H1 (cell line): ENCODE measurements around the gene NFIA. TPM values are rescaled to one million over a fixed set of nuclear protein-coding genes. Genes with fewer than 3 reads are reported as not detected.
A peak's percentile ranks its signal among the peaks of the same experiment; 100 is the strongest.

ENCODE experiments used
- CTCF ChIA-PET: fragments of 300-600 bp; sonication (Branson Sonifier 250); formaldehyde crosslinking; loops from one replicate; lab custom pipeline; 2021; ENCODE audit not compliant: partially characterized antibody; lab: Charles Lee
- POLR2A ChIA-PET: fragments of 300-600 bp; sonication (Branson Sonifier 250); formaldehyde crosslinking; loops from one replicate; lab custom pipeline; 2021; ENCODE audit warnings: inconsistent platforms; ENCODE audit not compliant: partially characterized antibody; lab: Charles Lee
- DNase-seq, 2 experiments: peaks; one replicate each; pipeline versions ENCODE4 v3.0.0 to v3.0.0-alpha.2; 2010 to 2022; ENCODE audit warnings: low spot score in 2 of 2, low read depth in 1 of 2, mixed read lengths in 1 of 2
- FAIRE-seq: peaks from 2 replicates; lab custom pipeline; 2011; peaks lifted over from hg19 to GRCh38; lab: Jason Lieb, UNC
- H2AFZ ChIP-seq: 2 replicates; pipeline ENCODE4 v1.8.1; 2012; ENCODE audit warnings: low read length, inconsistent platforms
- H2AK5ac ChIP-seq: 2 replicates; pipeline ENCODE4 v1.6.1; 2013; ENCODE audit warnings: low read depth, low read length
- H2BK120ac ChIP-seq: replicated peaks from 2 replicates; pipeline ENCODE3; 2013; ENCODE audit warnings: low read depth, low read length, inconsistent platforms
- H2BK12ac ChIP-seq: 2 replicates; pipeline ENCODE4 v1.6.1; 2013; ENCODE audit warnings: low read depth, low read length
- H2BK15ac ChIP-seq: 2 replicates; pipeline ENCODE4 v1.6.1; 2013; ENCODE audit warnings: low read length
- H2BK20ac ChIP-seq: 2 replicates; pipeline ENCODE4 v1.6.1; 2013; ENCODE audit warnings: low read length
- H2BK5ac ChIP-seq: 2 replicates; pipeline ENCODE4 v1.6.1; 2013; ENCODE audit warnings: low read depth, low read length
- H3K14ac ChIP-seq: 2 replicates; pipeline ENCODE4 v1.6.1; 2013; ENCODE audit warnings: inconsistent platforms; ENCODE audit not compliant: insufficient read length
- H3K18ac ChIP-seq: 2 replicates; pipeline ENCODE4 v1.6.1; 2013; ENCODE audit warnings: low read length; ENCODE audit errors: extremely low read depth
- H3K23ac ChIP-seq: 2 replicates; pipeline ENCODE4 v1.6.1; 2013; ENCODE audit warnings: inconsistent platforms; ENCODE audit not compliant: insufficient read length
- H3K23me2 ChIP-seq: 2 replicates; pipeline ENCODE4 v1.6.1; 2013; ENCODE audit warnings: low read depth, low read length
- H3K27ac ChIP-seq: 2 replicates; pipeline ENCODE4 v1.6.1; 2011; ENCODE audit warnings: low read depth, low read length, inconsistent platforms
- H3K27me3 ChIP-seq, 4 experiments: replicated peaks in 1 of 4; 1 replicate in 1 of 4; 2 replicates in 3 of 4; pipeline versions ENCODE4 v1.6.1 to v1.8.1; 2011 to 2013; ENCODE audit warnings: low read length in 3 of 4, mild to moderate bottlenecking in 3 of 4, inconsistent platforms in 2 of 4, mixed read lengths in 2 of 4, moderate library complexity in 1 of 4; ENCODE audit not compliant: control insufficient read depth in 3 of 4, insufficient read depth in 3 of 4; ENCODE audit errors: extremely low read depth in 1 of 4
- H3K36me3 ChIP-seq, 4 experiments: 2 replicates each; pipeline versions ENCODE4 v1.6.1 to v1.8.1; 2011 to 2013; ENCODE audit warnings: mild to moderate bottlenecking in 4 of 4, low read length in 3 of 4, moderate library complexity in 2 of 4, control low read depth in 1 of 4, inconsistent platforms in 1 of 4; ENCODE audit not compliant: insufficient read depth in 4 of 4, control insufficient read depth in 2 of 4
- H3K4ac ChIP-seq: replicated peaks from 2 replicates; pipeline ENCODE3; 2013; ENCODE audit warnings: low read length, low read depth, mixed read lengths, inconsistent platforms; ENCODE audit not compliant: insufficient read length
- H3K4me1 ChIP-seq, 4 experiments: replicated peaks in 1 of 4; 1 replicate in 1 of 4; 2 replicates in 3 of 4; pipeline versions ENCODE4 v1.6.1 to v1.8.1; 2011 to 2013; ENCODE audit warnings: low read length in 3 of 4, inconsistent platforms in 2 of 4, mixed read lengths in 1 of 4; ENCODE audit not compliant: insufficient read depth in 4 of 4, control insufficient read depth in 3 of 4
- H3K4me2 ChIP-seq, 2 experiments: 2 replicates each; pipeline versions ENCODE4 v1.6.1 to v1.8.1; 2011 to 2013; ENCODE audit warnings: low read depth in 2 of 2, low read length in 2 of 2, control low read depth in 1 of 2, inconsistent platforms in 1 of 2, mild to moderate bottlenecking in 1 of 2; ENCODE audit not compliant: insufficient read depth in 1 of 2
- H3K4me3 ChIP-seq, 4 experiments: fragments of 200-600, 300-600 bp in 1 of 4; sonication (generic), shearing (Covaris generic), sonication (Bioruptor Twin) in 1 of 4; 2 replicates each; pipeline versions ENCODE4 v1.5.1 to v1.8.1; 2011 to 2016; ENCODE audit warnings: low read length in 4 of 4, low read depth in 3 of 4, control low read depth in 2 of 4, inconsistent platforms in 2 of 4, mild to moderate bottlenecking in 2 of 4, mixed read lengths in 1 of 4, moderate library complexity in 1 of 4; ENCODE audit not compliant: insufficient read depth in 2 of 4; ENCODE audit errors: extremely low read depth in 1 of 4
- H3K56ac ChIP-seq: replicated peaks from 2 replicates; pipeline ENCODE3; 2013; ENCODE audit warnings: low read depth, mild to moderate bottlenecking, mixed read lengths, low read length, inconsistent platforms; ENCODE audit not compliant: insufficient read length
- H3K79me1 ChIP-seq: 2 replicates; pipeline ENCODE4 v1.6.1; 2013; ENCODE audit warnings: low read depth, low read length, control low read depth
- H3K79me2 ChIP-seq, 2 experiments: 2 replicates each; pipeline versions ENCODE4 v1.6.1 to v1.8.1; 2012 to 2013; ENCODE audit warnings: low read length in 2 of 2, mild to moderate bottlenecking in 2 of 2, inconsistent platforms in 1 of 2; ENCODE audit not compliant: insufficient read depth in 2 of 2, control insufficient read depth in 1 of 2
- H3K9ac ChIP-seq, 4 experiments: replicated peaks in 1 of 4; 1 replicate in 1 of 4; 2 replicates in 3 of 4; pipeline versions ENCODE4 v1.6.1 to v1.8.1; 2011 to 2013; ENCODE audit warnings: low read depth in 3 of 4, low read length in 3 of 4, control low read depth in 2 of 4, mild to moderate bottlenecking in 2 of 4, moderate library complexity in 2 of 4, inconsistent platforms in 1 of 4; ENCODE audit errors: extremely low read depth in 1 of 4
- H3K9me3 ChIP-seq, 2 experiments: 2 replicates each; pipeline versions ENCODE4 v1.6.1 to v1.8.1; 2012 to 2013; ENCODE audit warnings: mild to moderate bottlenecking in 2 of 2, moderate library complexity in 2 of 2, control low read depth in 1 of 2, inconsistent platforms in 1 of 2, low read depth in 1 of 2, low read length in 1 of 2, mixed read lengths in 1 of 2; ENCODE audit not compliant: insufficient read depth in 2 of 2
- H4K20me1 ChIP-seq, 2 experiments: replicated peaks in 1 of 2; 2 replicates each; pipeline versions ENCODE3 to v1.8.1; 2011 to 2013; ENCODE audit warnings: inconsistent platforms in 2 of 2, low read length in 2 of 2, mild to moderate bottlenecking in 1 of 2; ENCODE audit not compliant: insufficient read depth in 2 of 2, control insufficient read depth in 1 of 2
- H4K5ac ChIP-seq: 2 replicates; pipeline ENCODE4 v1.6.1; 2013; ENCODE audit warnings: low read length, low read depth, mixed read lengths, inconsistent platforms; ENCODE audit not compliant: insufficient read length
- H4K8ac ChIP-seq: 2 replicates; pipeline ENCODE4 v1.8.0; 2013; ENCODE audit warnings: mild to moderate bottlenecking, moderate library complexity, low read length, inconsistent platforms; ENCODE audit not compliant: insufficient read depth; ENCODE audit errors: extremely low read depth
- H4K91ac ChIP-seq: replicated peaks from 2 replicates; pipeline ENCODE3; 2013; ENCODE audit warnings: low read length, mixed read lengths, inconsistent platforms; ENCODE audit not compliant: insufficient read length
- EP300 ChIP-seq, 2 experiments: IDR thresholded peaks; 1 replicate in 1 of 2; 2 replicates in 1 of 2; pipeline ENCODE4 v1.6.1; 2011 to 2012; ENCODE audit warnings: low read depth in 2 of 2, low read length in 2 of 2, mild to moderate bottlenecking in 2 of 2, borderline replicate concordance in 1 of 2, inconsistent platforms in 1 of 2, moderate library complexity in 1 of 2
- KDM1A ChIP-seq: fragments of 200-600, 300-600 bp; sonication (generic); IDR thresholded peaks from 2 replicates; pipeline ENCODE4 v1.7.1; 2016; ENCODE audit warnings: mild to moderate bottlenecking, low read length, borderline replicate concordance
- PHF8 ChIP-seq: fragments of 200-600 bp; sonication (generic); conservative IDR thresholded peaks from 2 replicates; pipeline ENCODE4 v1.7.1; 2012; ENCODE audit warnings: low read depth, mild to moderate bottlenecking, inconsistent platforms, low read length, moderate library complexity
- POLR2A ChIP-seq, 2 experiments: IDR thresholded peaks; 1 replicate in 1 of 2; 2 replicates in 1 of 2; pipeline ENCODE4 v1.6.1; 2011; ENCODE audit warnings: low read depth in 2 of 2, low read length in 2 of 2, mild to moderate bottlenecking in 2 of 2; ENCODE audit errors: control extremely low read depth in 1 of 2
- RAD21 ChIP-seq, 2 experiments: IDR thresholded peaks in 1 of 2; conservative IDR thresholded peaks in 1 of 2; 2 replicates each; pipeline ENCODE4 v1.6.1; 2011; ENCODE audit warnings: low read depth in 2 of 2, low read length in 2 of 2, improper control_type of control experiment in 1 of 2, inconsistent platforms in 1 of 2, mild to moderate bottlenecking in 1 of 2, moderate library complexity in 1 of 2
- RNF2 ChIP-seq: fragments of 200-900, 300-1000 bp; sonication (generic); IDR thresholded peaks from 2 replicates; pipeline ENCODE4 v1.7.1; 2016; ENCODE audit warnings: borderline replicate concordance, low read depth, mild to moderate bottlenecking, antibody characterized with exemption, low read length; ENCODE audit not compliant: poor library complexity, severe bottlenecking; ENCODE audit errors: missing control alignments
- WGBS, 2 experiments: shearing (Covaris generic) in 1 of 2; methylation state at CpG; one replicate each; pipeline versions ENCODE4 v1.1.6 to v1.1.7; 2013 to 2015; ENCODE audit warnings: low lambda C conversion rate in 2 of 2, mixed read lengths in 2 of 2, inconsistent platforms in 1 of 2, low coverage in 1 of 2, missing lambda C conversion rate in 1 of 2; ENCODE audit not compliant: insufficient replicate concordance in 2 of 2, insufficient coverage in 1 of 2, insufficient read length in 1 of 2; ENCODE audit errors: extremely low coverage in 1 of 2, missing lambda C conversion rate in 1 of 2; 5-methylcytosine and 5-hydroxymethylcytosine counted together
- polyA plus RNA-seq, 7 experiments: library from polyadenylated mRNA; depleted of rRNA in 3 of 7; stranded (reverse) in 5 of 7; unstranded in 2 of 7; fragments of >200 nt in 5 of 7; fragments of 200-250 nt in 2 of 7; gene quantifications; 1 replicate in 5 of 7; 2 replicates in 1 of 7; 4 replicates in 1 of 7; pipeline versions ENCODE4 v1.2.1 to v1.2.3, GENCODE V29; 2011 to 2013; ENCODE audit warnings: missing spikeins in 2 of 7, mixed read lengths in 2 of 7
- total RNA-seq: library from RNA; stranded (reverse); fragmentation: NEBNext Ultra II Directional; extraction: Animal tissue kit (Norgen Biotek cat#: 25700); gene quantifications from 2 replicates; pipeline ENCODE4 v1.2.1, GENCODE V29; 2021
- TF ChIP-seq, protein P1 (sequence below): IDR thresholded peaks from 2 replicates; pipeline ENCODE4 v1.6.1; 2012; ENCODE audit warnings: inconsistent platforms
- TF ChIP-seq, protein P2 (sequence below): IDR thresholded peaks from 2 replicates; pipeline ENCODE4 v1.6.1; 2011; ENCODE audit warnings: low read depth, mild to moderate bottlenecking, low read length; ENCODE audit not compliant: insufficient read depth

NFIA gene
- total and polyA plus RNA-seq, 2 of the 8 experiments (the other 6 are each of a cell fraction or from before 2014, with no cell fraction given), result 1.8 to 2.3 TPM

DNA sequence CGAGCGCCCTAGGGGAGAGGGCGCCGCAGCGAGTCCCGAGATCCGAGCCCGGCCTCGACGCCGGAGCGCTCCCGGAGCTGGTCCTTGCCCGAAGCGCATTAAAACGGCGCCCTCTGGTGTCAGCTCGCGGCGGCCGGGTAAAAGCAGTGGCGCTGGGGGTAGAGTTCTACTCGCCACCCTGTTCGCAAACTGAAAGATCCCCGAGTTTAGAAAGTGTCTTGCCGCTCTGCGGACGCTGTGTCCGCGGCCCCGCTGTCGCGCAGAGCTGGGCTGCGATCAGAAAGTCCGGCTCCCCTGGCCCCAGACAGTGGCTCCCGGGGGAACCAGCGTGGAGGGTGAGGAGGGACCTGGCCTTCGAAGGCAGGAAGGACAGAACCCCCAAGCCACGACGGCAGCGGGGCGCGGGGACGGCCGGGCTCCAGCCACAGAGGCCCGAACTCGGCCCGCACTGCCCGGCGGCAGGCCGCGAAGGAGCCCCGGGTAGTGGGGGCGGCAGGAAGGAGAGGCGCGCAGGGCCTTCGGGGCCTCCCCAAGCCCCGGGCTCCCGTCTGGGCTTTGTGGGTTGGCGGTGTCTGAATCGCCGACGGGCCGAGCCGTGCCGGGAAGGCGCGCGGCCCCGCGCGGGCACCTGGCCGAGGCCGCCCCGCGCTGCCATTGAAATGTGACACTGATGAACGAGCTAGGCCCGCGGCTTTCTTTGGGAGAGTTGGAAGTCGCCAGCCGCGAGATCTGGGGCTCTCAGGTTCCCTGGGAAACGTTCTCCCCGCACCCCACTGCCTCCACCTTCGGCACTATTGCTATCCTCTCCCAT is 39.1 kb upstream of the NFIA start:
- Histone ChIP-seq H3K4me2 (peak overlapping the region; percentile 45 to 77), H4K8ac (peak overlapping the region; percentile 75), H3K27ac (no peak overlapping the region), H4K91ac (peak overlapping the region; percentile 86), H3K4me1 (peaks cover 0 to 5% (median 2%) of the 10 kb centered on the region in 4 experiments; a peak in 5 of 7 replicates), H2BK120ac (no peak overlapping the region), H2AFZ (peak overlapping the region; percentile 91), H3K9me3 (no peaks in the 10 kb centered on the region), H2BK15ac (no peak overlapping the region), H2BK20ac (peak overlapping the region; percentile 43; the same call in 1 of the 2 replicates), H2AK5ac (no peak overlapping the region), H3K14ac (no peak overlapping the region), H3K4me3 (peak overlapping the region; percentile 33 to 66 (median 40)), H3K18ac (peak overlapping the region; percentile 90), H3K36me3 (no peaks in the 10 kb centered on the region), H4K5ac (no peak overlapping the region), H2BK5ac (peak overlapping the region; percentile 35; the same call in 1 of the 2 replicates), H3K23me2 (peaks cover 2% of the 10 kb centered on the region; the same call in 1 of the 2 replicates), H3K9ac (peak overlapping the region; percentile 24 to 52 (median 50); a peak in 5 of 7 replicates), H4K20me1 (no peaks in the 10 kb centered on the region), H3K4ac (no peak overlapping the region), H2BK12ac (peak overlapping the region; percentile 76), H3K79me2 (no peaks in the 10 kb centered on the region), H3K79me1 (no peaks in the 10 kb centered on the region), H3K56ac (no peak overlapping the region), H3K23ac (no peak overlapping the region), H3K27me3 (peaks cover 0 to 24% (median 19%) of the 10 kb centered on the region in 4 experiments; a peak in 6 of 7 replicates)
- DNase-seq (peak in 1 of 2 experiments; percentile 99), FAIRE-seq (no peak)
- CTCF ChIA-PET, result interaction anchor here (0.6 to 5.1 kb wide), 41 partner anchors 8 to 1978 kb away, joined by 3 to 42 read pairs (median 4); no protein-coding TSS in a partner anchor
- POLR2A ChIA-PET, result interaction anchor here (0.7 to 1.9 kb wide), 7 partner anchors 12 to 714 kb away, joined by 3 to 14 read pairs (median 3); partner anchors contain the start of gene NFIA
- WGBS, 2 experiments, result 5% methylated on average over 62 of the region's 85 CpGs; no CpG with 5 or more reads in 1 of the 2 experiments
- TF ChIP-seq RAD21 (IDR thresholded peaks at IDR 0.05 in 1 of 2, conservative IDR thresholded peaks at IDR 0.05 in 1 of 2; ENCODE audit: low read depth in 2 of 2, low read length in 2 of 2) (peak; percentile 92 to 94), RNF2 (no peak), EP300 (IDR thresholded peaks at IDR 0.05; ENCODE audit: borderline replicate concordance in 1 of 2, low read depth in 2 of 2, low read length in 2 of 2) (no peak), POLR2A (IDR thresholded peaks at IDR 0.05; ENCODE audit: control extremely low read depth in 1 of 2, low read depth in 2 of 2, low read length in 2 of 2) (peak in 1 of 2 experiments; percentile 39; a peak in 1 of 3 replicates), KDM1A (no peak), PHF8 (peak; percentile 53; the same call in 1 of the 2 replicates)
- TF ChIP-seq, protein P1, sequence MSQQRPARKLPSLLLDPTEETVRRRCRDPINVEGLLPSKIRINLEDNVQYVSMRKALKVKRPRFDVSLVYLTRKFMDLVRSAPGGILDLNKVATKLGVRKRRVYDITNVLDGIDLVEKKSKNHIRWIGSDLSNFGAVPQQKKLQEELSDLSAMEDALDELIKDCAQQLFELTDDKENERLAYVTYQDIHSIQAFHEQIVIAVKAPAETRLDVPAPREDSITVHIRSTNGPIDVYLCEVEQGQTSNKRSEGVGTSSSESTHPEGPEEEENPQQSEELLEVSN, result peak; percentile 71; the same call in 1 of the 2 replicates
- TF ChIP-seq, protein P2, sequence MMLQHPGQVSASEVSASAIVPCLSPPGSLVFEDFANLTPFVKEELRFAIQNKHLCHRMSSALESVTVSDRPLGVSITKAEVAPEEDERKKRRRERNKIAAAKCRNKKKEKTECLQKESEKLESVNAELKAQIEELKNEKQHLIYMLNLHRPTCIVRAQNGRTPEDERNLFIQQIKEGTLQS, result no peak
